ENCODE results near the gene DUSP8. TPM values are rescaled to one million over a fixed set of nuclear protein-coding genes. Genes with fewer than 3 reads are reported as not detected.
A peak's percentile ranks its signal among the peaks of the same experiment; 100 is the strongest.

The DUSP8 gene
- total RNA-seq, 1 donor from 2014 or later = 7.7 TPM

DNA sequence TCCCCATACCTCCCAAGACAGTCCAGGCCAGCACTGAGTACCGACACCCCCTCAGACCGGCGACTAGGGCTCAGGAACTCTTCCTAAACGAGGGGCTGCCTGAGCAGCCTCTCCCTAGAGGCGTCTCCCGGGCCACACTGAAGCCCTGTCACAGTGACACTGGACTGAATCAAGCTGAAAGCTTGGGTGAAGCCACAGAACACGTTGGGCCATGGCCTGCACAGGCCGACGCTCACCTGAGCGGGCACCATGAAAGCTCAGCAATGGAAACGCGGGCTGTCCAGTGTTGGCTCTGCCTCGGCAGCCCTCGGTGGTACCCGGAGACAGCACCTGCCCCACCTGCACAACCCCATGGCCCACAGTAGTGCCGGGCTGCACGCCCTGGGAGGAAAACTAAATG, 42.8 kb downstream of the DUSP8 start:
- intact Hi-C loops (cut with DNase I) = no loop called here
- ATAC-seq (ENCODE audit: poor library complexity) (no peak), DNase-seq (no peak)

DNA sequence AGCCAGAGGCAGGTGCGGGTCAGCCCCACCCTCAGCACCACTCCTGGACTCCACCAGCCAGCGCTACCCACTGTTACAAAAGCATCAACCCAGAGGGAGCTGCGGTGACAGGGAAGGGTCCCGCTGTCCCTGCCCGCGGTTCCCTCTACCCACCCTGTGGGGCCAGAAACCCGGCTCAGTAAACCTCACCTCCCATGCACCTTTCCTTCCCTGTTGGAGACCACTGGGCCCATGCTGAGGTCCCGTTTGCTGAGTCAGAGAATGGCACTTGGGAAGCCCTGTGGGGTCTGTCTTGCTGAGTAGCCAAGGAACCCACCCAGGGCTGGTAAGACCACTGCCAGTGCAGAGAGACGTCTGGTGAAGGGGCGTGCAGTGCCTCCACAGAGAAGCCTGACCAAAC, 43.4 kb downstream of the DUSP8 start:
- intact Hi-C loops (cut with DNase I) = no loop called here
- DNase-seq (no peak), ATAC-seq (ENCODE audit: poor library complexity) (no peak)

DNA sequence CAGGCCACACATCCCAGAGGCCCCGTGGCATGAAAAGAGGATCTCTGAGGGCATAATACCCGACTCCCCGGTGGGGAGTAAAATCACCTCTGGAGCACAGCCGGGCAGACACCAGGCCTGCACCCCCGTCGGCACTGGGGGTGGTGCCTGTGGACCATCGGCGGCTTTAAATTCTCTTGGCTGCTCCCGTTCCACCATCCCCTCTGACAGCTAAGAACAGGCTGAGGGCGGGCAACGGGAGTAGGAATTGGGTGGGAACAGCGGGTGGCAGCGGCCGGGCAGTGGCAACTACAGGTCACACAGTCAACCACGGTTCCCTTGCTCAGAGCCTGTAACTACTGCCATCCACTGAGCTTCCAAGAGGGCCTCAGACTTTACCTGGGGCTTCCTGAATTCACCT, 45.3 kb downstream of the DUSP8 start:
- ATAC-seq (ENCODE audit: poor library complexity) (no peak), DNase-seq (peak; percentile 39)
- intact Hi-C loops (cut with DNase I) = no loop called here

DNA sequence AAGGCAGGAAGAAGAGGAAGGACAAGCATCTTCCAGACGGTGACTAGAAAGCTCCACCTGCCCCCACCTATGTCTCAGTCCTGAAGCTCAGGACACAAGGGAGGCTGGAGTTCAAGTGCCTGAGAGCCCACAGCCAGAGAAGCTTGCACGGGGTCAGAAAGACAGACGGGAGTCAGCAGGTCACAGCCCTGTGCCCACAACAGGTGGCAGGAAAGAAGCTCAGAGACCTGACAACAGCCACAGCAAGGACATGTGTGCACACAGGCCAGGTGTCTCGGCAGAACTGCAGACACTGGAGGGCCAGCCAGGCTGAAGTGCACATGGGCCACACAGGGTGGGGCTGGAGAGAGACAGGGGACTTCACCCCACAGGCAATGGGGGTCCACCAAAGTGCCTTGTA, 48.3 kb downstream of the DUSP8 start:
- ATAC-seq (ENCODE audit: poor library complexity) = no peak
- DNase-seq = no peak
- intact Hi-C loops (cut with DNase I) = no loop called here

DNA sequence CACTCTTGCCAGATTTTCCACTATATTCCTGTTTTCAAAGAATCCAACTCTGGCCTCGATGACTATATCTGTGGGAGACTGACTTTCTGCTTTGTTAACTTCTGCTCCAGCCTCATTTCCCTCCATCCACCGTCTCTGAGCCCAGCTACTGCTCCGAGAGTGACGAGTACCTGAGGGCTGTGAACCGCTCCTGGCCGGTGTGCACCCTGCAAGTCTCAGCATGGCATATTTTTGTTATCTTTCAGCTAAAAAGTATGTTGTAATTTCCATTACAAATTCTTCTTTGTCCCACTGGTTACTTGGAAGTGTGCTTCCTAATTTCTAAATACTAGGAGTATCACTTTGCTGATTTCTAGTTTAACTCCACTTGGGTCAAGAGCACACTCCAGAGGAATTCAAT, 49.0 kb downstream of the DUSP8 start:
- intact Hi-C loops (cut with DNase I) = no loop called here
- no peak for DNase-seq
- ATAC-seq (ENCODE audit: poor library complexity) = no peak

DNA sequence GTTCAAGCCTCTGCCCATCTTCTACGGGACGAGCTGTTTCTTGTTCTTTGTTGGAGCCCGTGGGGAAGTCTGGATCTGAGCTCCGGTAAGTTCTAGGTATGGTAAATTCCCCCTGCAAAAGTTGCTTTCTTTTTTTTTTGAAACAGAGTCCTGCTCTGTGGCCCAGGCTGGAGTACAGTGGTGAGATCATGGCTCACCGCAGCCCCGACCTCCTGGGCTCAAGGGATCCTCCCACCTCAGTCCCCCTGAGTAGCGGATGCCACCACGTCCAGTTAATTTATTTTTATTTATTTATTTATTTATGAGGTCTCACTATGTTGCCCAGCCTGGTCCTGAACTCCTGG, 50.0 kb downstream of the DUSP8 start:
- ATAC-seq (ENCODE audit: poor library complexity) = no peak
- DNase-seq = no peak
- intact Hi-C loops (cut with DNase I) = no loop called here

DNA sequence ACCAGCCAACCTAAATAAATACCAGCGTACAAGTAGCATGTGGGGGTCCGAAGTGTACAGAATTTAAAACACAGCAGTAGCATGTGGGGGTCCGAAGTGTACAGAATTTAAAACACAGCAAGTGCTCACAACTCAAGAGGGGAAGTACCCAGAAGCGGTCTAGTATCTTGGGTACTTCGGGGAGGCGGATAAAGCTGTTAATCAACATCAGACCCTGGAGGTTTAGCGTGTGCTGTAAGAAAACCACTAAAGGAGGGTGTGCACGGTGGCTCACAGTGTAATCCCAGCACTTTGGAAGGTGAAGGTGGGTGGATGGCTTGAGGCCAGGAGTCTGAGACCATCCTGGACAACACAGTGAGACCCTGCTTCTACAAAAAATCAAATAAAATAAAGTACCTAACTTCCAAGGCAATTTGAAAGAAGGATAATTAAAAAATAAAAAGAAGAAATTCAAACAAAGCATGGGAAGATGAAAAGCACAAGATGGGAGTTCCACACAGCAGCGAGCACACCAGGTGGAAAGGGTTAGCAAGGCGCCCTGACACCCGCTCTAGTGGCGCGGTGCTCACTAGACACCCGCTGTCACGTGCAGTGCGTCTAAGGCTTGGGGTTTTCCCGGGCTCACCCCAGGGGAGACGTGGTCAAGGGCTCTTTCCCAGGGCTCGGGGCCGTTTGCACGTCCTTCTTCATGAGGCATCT, 50.5 kb downstream of the DUSP8 start:
- intact Hi-C loops (cut with DNase I) = no loop called here
- DNase-seq = no peak

DNA sequence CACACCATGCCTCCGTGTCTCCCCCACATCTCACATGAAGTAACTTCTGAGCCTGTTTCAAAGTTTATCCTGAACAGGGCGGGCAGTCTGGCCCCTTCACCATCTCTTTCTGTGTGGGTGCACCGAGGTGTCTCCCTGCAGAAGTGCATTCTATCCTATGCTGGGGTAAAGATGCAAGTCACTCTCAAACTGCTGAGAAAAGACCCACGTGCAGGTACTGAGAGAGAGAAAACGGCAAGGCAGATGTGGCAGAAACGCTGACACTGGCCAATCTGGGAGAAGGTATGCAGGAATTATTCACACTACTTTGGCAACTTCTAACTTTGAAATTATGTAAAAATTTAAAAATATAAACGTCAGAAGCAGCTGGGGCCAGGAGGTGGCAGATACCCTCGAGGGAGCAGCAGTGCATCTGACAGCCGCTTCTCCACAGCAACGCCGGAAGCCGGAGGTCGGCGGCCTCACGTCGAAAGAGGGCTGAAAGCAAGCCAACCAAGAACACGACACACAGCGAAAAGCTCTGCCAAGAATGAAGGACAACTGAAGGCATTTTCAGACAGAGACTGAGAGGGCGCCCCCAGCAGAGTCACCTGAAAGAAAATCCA, 51.3 kb downstream of the DUSP8 start:
- peak; percentile 45 for ATAC-seq (ENCODE audit: poor library complexity)
- intact Hi-C loops (cut with DNase I) = no loop called here
- DNase-seq = peak; percentile 50

More for the DNA sequence above, 50.5 kb downstream of the DUSP8 start:
- no peak for ATAC-seq (ENCODE audit: poor library complexity)

DNA sequence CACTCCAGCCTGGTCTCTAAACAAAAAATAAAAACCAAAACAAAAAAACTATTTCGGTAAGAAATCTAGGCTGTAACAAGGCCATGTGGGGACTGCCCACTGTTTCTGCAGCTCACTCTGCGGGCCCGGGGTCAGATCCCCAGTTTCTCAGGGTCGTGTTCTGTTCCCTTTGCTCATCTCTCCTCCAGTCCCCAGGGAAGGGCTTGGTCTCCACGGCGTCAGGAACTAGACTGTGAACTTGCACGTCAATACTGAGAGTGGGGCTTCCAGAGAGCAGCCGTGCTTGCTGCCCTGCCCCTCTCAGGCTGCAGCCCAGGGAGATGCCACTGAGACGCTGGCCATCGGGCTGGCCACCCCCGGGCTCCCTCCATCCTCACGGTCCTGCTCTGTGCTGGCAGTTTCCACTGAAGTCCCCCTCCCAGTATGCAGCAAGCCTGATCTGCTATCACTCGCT, 51.8 kb downstream of the DUSP8 start:
- peak; percentile 22 for DNase-seq
- intact Hi-C loops (cut with DNase I) = no loop called here
- no peak for ATAC-seq (ENCODE audit: poor library complexity)

DNA sequence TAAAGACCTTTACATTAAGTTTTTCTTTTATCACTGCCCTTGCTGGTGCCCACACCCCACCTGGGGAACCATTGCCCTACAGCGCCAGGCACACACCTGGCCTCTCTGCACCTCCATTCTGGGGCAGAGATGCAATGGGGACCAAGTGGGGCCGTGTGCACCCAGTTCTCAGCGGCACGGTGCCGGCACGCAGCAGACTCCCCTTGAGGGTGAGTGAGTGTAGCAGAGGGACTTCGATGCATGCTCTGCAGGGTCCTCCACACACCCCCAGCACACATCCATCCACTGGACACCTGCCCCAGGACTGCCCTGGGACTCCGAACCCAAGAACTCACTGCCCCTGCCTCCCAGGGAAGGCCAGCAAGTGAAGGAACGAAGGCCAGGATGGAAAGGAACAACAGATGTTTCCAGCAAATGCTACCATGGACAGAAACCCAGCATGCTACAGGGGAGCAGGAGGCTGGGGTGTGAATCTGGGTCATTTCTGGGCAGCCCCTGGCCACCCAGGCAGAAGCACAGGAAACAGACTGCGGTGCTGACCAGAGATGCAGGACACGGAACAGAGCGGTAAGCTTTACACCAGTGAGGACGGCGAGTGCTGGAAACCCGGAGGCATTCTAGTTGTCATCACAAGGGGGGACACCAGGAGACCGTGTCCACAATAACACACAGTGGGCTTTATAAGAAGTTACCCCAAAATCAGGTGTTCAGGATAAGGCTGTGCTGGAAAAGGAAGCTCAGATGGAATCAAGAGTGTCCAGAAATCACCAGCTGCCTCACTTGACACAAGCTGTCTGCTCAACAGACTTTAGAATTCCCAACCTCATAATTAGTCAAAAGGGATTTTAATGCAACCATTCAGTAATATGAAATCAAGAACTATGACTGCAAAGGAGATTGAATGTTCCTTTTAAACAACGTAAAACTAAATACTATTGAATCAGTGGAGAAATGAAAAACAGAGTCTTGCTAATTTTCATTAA, 52.8 kb downstream of the DUSP8 start:
- intact Hi-C loops (cut with DNase I) = loop anchor here (5.0 kb wide), 1 partner anchor 317 kb away; no protein-coding TSS in a partner anchor
- no peak for ATAC-seq (ENCODE audit: poor library complexity)
- no peak for DNase-seq

DNA sequence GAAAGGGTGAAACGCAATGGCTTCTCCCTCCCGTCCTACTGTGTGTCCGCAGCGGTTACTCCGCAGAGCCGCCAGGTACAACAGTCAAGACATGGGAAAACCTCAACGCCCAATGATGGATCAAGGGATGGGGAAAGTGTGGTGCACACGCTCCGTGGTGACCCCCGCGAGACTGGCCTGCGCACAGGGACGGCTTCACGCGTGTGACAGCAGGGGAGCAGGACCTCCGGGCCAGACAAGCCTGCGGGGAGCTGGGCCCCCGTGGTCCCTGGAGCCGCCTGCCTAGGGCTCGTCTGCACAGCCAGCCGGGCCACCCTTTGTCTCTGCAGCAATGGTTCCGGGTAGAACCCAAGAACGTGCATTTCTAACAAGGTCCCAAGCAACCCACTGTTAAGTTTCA, 53.8 kb downstream of the DUSP8 start:
- DNase-seq = no peak
- intact Hi-C loops (cut with DNase I) = loop anchor here (5.0 kb wide), 1 partner anchor 316 kb away; no protein-coding TSS in a partner anchor

DNA sequence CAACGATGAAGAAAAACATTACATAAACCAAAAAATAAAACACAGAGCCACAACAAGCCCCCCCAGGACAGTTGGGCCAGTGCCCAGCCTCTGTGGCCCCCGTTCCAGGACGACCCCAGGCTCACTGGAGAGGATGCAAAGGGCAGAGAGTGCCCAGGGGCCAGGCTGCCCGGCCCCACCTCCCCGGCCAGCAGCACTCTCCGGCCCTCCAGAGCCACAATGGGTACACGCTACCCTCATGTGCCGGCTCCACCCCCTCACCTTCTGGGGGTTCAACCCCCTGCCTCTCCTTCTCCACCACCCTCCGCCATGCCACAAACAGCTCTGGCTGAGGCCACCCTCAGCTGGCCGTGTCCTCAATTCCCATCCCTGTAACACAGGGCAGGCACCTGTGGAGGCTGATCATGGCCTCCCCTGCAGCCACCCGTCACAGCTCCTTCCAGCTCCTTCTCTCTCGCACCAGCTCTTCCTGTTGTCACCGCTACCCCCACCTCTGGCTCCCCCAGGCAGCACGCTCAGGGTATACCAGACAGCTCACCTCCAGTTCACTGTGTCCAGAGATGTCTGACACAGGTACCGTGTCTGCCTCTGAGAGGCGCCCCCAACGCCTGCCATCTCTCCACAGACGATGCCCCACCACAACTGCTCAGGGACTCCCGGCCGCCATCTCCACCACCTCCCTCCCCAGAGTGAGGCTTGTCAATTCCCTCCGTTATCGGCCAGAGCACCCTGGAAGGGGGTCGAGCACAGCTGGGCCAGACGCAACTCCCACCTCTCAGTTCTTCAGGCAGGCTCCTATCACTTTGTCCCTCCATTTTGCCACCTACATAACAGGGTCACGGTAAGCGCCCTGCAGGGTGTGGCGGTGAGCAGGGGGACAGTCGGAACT, 54.7 kb downstream of the DUSP8 start:
- intact Hi-C loops (cut with DNase I) = loop anchor here (5.0 kb wide), 1 partner anchor 315 kb away; no protein-coding TSS in a partner anchor
- ATAC-seq (ENCODE audit: poor library complexity) (no peak), DNase-seq (peak; percentile 33)

More for the DNA sequence above, 53.8 kb downstream of the DUSP8 start:
- ATAC-seq (ENCODE audit: poor library complexity) = no peak

DNA sequence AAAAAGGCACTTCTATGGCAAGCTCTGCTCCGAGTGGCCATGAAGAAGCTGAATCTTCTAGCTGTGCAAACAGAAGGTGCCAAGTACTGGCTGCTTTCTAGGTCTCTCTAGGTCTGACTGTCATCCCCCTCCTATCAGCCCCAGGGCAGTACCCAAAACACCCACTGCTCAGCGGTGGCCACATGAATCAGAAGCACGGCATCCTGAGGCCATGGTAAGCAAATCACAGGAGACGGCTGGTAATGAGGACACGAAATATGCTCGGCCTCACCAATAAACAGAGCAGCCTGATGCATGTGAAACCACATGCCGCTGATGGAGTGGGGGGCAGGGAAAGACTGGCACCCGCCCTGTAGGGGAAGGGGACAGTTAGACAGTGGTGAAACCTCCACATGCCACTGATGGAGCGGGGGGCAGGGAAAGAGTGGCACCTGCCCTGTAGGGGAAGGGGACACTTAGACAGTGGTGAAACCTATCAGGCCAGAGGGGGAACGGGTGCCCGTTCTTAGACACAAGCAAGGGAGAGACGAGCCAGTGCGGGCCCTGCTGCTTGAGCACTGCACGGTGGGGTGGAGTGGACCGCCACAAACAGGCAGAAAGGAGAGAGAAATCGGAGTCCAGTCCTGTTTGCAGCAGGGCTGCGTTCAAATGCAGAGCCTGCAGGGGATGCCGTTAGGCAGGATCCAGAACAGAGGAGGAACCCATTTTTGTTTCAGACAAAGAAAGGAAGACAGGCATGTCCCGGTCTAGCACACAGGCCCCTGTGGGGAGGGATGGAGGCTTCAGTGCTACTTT, 55.6 kb downstream of the DUSP8 start:
- ATAC-seq (ENCODE audit: poor library complexity) = no peak
- intact Hi-C loops (cut with DNase I) = loop anchor here (5.0 kb wide), 1 partner anchor 314 kb away; no protein-coding TSS in a partner anchor
- no peak for DNase-seq

DNA sequence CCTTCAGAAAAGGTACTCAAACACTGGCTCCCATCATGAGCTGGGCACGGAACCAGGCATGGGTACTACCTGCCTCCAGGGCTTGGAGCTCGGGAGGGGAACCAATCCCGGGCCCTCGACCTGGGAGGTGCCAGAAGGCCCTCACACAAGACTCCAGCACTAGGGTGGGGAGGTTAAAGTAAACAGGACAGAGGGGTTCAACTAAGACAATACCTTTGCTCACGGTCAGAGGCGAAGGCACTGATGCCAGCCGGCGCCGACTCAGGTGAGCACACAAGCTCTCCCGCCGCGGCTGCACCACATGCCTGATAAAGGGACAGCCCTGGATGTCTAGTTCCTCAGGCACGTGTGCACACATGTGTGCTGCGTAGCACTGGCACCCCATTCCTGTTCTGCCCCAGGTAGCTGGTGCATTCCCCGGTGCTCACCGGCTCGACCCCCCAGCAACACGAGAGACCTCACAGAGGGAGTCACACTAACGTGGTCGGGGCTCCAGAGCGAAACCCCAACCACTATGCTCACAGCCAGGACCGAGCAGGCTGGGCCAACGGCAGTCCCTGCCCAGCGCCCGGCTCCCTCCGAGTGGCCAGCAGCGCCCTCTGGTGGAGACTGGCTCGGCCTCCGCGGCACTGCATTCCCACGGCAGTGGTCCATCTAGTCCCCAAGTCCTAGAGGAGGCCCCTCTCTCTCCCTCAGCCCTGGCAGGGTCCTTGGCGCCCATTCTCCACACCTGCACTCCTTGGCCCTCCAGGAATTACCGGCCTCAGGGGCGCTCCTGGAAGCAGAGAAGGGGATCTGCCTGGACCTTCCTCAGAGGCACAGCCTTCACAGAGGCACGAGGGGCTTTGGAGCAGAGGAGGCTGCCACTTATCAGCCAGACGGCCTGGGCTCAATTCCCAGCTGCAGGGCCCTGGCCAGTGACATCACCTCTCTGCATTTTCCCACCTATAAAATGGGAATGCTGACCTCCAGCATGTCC, 56.7 kb downstream of the DUSP8 start:
- intact Hi-C loops (cut with DNase I) = loop anchor here (5.0 kb wide), 1 partner anchor 313 kb away; no protein-coding TSS in a partner anchor
- peak; percentile 93 for ATAC-seq (ENCODE audit: poor library complexity)
- DNase-seq = peak; percentile 86

DNA sequence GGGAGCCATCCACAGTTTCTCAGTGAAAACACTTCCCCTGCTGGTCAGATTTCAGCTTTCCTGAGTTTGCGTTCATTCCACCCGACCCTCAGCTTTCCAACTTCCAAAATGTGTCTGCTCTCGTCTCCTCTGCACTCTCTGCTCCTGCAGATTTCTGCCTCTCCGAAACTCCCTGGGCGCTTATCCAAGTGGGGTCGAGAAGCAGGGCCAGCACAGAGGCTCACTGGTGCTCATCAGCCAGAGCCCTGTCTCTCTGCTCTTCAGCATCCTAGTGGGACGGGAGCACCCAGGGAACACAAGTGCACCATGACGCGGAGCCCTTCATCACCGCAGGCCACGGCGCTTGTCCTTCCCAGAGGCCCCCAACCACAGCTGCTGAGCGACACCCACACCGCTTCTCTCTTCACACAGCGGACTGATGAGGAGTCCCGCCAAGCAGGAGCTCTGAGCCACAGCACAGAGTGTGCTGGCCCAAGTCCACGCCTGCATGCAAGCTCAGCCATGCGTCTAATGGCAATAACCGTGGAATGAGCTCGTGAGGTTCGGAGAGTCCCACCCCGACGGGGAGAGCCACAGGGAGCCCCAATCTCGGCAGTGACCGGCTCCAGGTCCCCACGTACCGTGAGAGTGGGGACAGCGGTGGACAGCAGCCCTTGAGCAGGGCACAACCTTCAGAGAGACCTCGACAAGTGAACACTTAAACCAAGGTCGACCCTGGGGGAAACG, 57.6 kb downstream of the DUSP8 start:
- intact Hi-C loops (cut with DNase I) = loop anchor here (5.0 kb wide), 2 partner anchors 57 to 312 kb away; no protein-coding TSS in a partner anchor
- ATAC-seq (ENCODE audit: poor library complexity) (peak; percentile 72), DNase-seq (peak; percentile 75)
